Effector memory CD4-positive, alpha-beta T cell (primary cell): Measurements from ENCODE around the gene FOXN1.

ENCODE experiments used
- DNase-seq, 3 donors: peaks; one replicate each; pipeline ENCODE4 v3.0.0-alpha.2; 2020
- H3K27ac ChIP-seq: 2 replicates; pipeline ENCODE4 v1.7.0; 2013; ENCODE audit warnings: mild to moderate bottlenecking, low read length, moderate library complexity; ENCODE audit not compliant: insufficient read depth, poor library complexity, severe bottlenecking
- H3K27me3 ChIP-seq: replicated peaks from 2 replicates; pipeline ENCODE4 v1.7.0; 2013; ENCODE audit warnings: mild to moderate bottlenecking, low read length; ENCODE audit not compliant: insufficient read depth, control insufficient read depth, poor library complexity, severe bottlenecking
- H3K36me3 ChIP-seq: 2 replicates; pipeline ENCODE4 v1.7.0; 2013; ENCODE audit warnings: mild to moderate bottlenecking, low read length, moderate library complexity; ENCODE audit not compliant: control insufficient read depth, insufficient read depth
- H3K4me1 ChIP-seq: 2 replicates; pipeline ENCODE4 v1.7.0; 2013; ENCODE audit warnings: low read length, mild to moderate bottlenecking; ENCODE audit not compliant: control insufficient read depth, insufficient read depth, poor library complexity, severe bottlenecking
- H3K4me3 ChIP-seq: 2 replicates; pipeline ENCODE4 v1.7.0; 2013; ENCODE audit warnings: low read length, low read depth, mild to moderate bottlenecking; ENCODE audit not compliant: insufficient read depth, poor library complexity, severe bottlenecking
- H3K9me3 ChIP-seq: 2 replicates; pipeline ENCODE4 v1.7.0; 2013; ENCODE audit warnings: mild to moderate bottlenecking, low read length, moderate library complexity; ENCODE audit not compliant: control insufficient read depth

The FOXN1 gene

DNA sequence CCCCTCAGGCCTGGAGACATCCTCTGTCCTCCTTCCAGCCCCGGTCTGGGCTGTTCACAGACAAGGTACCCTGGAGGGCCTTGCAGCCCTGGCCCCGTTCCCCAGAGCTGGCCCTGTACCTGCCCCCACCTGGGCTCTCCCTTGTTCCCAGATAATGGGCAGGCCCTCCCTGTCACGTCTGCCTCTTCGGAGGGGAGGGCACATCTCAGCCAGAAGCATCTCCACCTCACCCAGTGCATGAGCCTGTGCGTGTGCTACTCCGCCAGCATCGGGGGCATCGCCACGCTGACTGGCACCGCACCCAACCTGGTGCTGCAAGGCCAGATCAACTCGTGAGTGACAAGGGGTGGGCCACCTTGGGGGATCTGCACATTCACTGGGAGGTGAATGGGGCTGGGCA lies 14.9 kb upstream of the FOXN1 start:
- no peak overlapping the region for H3K4me3 ChIP-seq
- no peaks in the 10 kb centered on the region for H3K9me3 ChIP-seq
- H3K4me1 ChIP-seq: no peaks in the 10 kb centered on the region
- H3K27ac ChIP-seq: no peak overlapping the region
- no peaks in the 10 kb centered on the region for H3K36me3 ChIP-seq
- DNase-seq: no peak
- H3K27me3 ChIP-seq: no peaks in the 10 kb centered on the region

DNA sequence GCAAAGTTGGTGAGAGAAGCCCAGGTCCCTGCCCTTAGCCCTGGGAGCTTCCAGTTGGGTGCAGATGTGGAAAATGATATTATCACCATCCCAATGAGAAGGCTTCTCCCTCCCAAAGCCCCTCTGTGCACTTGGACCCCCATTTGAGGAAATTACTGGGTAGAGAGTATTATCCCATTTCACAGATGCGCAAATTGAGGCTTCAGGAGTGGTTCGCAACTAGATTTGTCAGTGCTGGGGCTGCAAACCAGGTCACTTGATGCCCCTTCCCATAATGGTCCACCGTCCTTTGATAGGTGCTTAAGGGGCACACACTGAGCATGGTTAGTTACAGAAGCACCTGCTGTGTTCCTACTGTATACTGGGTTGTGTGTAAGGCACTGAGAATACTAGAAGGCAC lies 14.3 kb upstream of the FOXN1 start:
- no peaks in the 10 kb centered on the region for H3K27me3 ChIP-seq
- no peak overlapping the region for H3K4me3 ChIP-seq
- H3K36me3 ChIP-seq: no peaks in the 10 kb centered on the region
- DNase-seq: no peak
- no peaks in the 10 kb centered on the region for H3K4me1 ChIP-seq
- no peaks in the 10 kb centered on the region for H3K9me3 ChIP-seq
- H3K27ac ChIP-seq: no peak overlapping the region

DNA sequence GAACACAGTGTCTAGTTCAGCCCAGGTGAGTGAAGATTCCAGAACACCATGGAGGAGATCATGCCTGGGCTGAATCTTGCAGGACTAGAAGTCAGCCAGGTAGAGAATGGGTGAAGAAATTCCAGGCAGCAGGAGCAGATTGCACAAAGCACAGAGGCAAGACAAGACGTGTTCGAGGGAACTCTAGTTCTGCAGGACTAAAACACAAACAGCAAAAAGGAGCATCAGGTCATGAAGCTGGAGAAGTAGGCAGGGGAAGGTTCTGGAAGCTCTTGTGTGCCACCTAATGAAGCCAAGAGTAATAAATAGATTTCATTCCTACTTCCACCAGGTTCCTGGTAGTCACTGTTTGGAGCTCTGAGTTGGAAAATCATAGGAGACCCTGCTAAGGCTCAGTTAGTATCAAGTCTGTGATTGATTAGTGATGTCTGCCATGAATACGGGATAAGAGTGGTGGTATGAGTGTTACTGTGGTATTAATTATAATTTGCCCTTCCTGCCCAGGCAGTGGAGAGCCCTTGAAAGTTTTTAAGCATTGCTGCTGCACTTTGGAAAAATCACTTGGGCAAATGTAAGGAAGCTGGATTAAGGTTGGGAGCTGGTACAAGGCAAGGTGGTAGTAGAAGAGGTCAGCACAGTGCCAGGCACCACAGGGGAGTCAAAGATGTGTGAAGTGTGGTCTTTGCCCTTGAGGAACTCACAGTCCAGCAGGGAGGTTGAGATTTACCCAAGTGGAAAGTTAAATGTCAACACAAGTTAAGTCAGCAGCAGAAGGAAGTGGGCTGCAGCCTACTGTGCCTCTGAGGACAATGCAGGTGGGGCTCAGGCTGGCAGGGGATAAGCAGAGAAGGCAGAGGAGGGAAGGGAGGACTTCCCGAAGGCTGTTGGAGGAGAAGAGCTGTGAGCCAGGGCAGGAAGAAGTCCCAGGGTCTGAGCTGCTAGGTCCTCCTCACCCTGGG lies 13.5 kb upstream of the FOXN1 start:
- H3K27ac ChIP-seq: no peak overlapping the region
- no peaks in the 10 kb centered on the region for H3K36me3 ChIP-seq
- no peaks in the 10 kb centered on the region for H3K4me1 ChIP-seq
- no peak overlapping the region for H3K4me3 ChIP-seq
- no peak for DNase-seq
- H3K27me3 ChIP-seq: no peaks in the 10 kb centered on the region
- H3K9me3 ChIP-seq: no peaks in the 10 kb centered on the region

DNA sequence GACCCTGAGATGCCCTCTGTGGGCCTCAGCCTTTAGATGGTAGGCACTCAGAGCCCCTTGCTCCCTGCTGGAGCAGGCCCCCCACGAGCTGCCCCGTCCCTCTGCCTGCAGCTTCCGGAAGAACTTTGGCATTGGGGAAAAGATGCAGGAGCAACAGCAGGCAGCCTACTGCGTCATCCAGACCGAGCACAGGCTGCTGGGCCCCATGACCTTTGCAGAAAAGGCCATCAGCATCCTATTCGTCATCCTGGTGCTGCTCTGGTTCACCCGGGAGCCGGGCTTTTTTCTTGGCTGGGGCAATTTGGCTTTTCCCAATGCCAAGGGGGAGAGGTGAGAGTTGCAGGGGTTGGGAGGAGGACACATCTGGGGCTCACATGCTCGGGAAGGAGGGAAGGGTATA lies 12.7 kb upstream of the FOXN1 start:
- no peaks in the 10 kb centered on the region for H3K27me3 ChIP-seq

DNA sequence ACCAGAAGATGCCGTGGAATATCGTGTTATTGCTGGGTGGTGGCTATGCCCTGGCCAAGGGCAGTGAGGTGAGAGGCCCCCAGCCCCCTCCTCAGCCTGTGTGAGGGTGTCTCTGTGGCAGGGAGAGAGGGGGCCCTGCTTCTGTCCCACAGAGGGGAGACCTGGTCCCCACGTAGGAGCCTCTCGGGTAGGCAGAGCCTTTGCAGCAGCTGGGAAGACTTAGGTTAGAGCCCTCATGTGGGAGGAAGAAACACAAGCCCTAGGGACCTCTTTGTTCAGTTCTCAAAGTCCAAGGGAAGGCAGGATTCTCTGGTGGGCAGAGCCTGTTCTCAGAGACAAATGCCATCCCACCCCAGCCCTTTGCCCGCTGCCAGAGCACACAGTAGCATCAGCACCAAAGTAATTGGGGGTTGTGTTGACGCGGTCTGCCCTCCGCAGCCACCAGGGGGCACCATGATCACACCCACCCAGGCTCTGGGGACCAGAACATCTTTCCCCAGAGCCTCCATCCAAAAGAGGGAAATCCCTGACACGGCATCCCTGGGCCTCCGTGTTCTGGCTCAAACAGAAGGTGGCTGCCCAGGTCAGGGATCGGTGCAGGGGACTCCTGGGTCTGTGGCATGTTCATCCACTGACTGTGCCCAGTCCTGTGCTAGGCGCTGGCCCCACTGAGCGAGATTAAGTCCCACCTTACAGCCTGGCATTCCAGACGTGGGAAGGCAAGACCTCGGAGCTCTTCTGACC lies 11.5 kb upstream of the FOXN1 start:
- no peak overlapping the region for H3K27ac ChIP-seq
- no peaks in the 10 kb centered on the region for H3K36me3 ChIP-seq
- DNase-seq: peak; percentile 48 to 63 (median 49)
- H3K4me1 ChIP-seq: no peaks in the 10 kb centered on the region
- H3K4me3 ChIP-seq: no peak overlapping the region
- no peaks in the 10 kb centered on the region for H3K27me3 ChIP-seq
- no peaks in the 10 kb centered on the region for H3K9me3 ChIP-seq

More for the DNA sequence above, 12.7 kb upstream of the FOXN1 start:
- no peak for DNase-seq
- Histone ChIP-seq H3K4me1 (no peaks in the 10 kb centered on the region), H3K36me3 (no peaks in the 10 kb centered on the region), H3K27ac (no peak overlapping the region), H3K4me3 (no peak overlapping the region), H3K9me3 (no peaks in the 10 kb centered on the region)

DNA sequence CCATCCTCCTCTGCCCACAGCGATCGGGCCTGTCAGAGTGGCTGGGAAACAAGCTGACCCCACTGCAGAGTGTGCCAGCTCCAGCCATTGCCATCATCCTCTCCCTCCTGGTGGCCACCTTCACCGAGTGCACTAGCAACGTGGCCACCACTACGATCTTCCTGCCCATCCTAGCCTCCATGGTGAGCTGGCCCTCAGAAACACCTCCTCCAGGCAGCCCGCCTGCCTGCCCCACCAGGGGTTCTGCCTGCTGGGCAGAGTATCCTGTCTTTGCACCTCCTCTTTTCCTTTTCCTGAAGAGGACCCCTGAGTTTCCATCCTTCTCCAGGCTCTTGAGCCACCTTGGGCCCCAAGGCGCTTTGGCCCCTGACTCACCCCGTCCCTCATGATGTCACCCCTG lies 10.5 kb upstream of the FOXN1 start:
- H3K27ac ChIP-seq: no peak overlapping the region
- H3K27me3 ChIP-seq: no peaks in the 10 kb centered on the region
- no peak overlapping the region for H3K4me3 ChIP-seq
- no peaks in the 10 kb centered on the region for H3K4me1 ChIP-seq
- no peak for DNase-seq
- H3K9me3 ChIP-seq: no peaks in the 10 kb centered on the region
- no peaks in the 10 kb centered on the region for H3K36me3 ChIP-seq

DNA sequence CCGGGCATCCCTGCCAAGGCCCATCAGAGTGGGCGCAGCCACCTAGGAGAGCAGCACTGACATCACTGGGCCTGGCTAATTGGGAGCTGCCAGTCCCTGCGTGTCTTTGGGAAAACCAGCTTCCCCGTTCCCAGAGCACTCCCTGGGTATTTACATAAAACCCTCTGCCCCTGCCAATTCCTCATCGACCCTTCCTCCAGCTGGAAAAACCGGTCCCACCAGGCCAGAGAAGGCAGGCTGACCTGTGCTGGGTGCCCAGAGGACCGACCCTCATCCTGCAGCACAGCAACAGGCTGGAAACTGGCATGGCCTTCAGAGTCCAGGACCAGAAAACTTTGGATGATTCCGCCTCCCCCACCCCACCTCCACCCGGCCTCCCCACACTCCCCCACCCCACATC lies 8.2 kb upstream of the FOXN1 start:
- H3K27ac ChIP-seq: no peak overlapping the region
- H3K4me3 ChIP-seq: no peak overlapping the region
- no peaks in the 10 kb centered on the region for H3K4me1 ChIP-seq
- no peaks in the 10 kb centered on the region for H3K36me3 ChIP-seq
- no peak for DNase-seq
- no peaks in the 10 kb centered on the region for H3K9me3 ChIP-seq
- H3K27me3 ChIP-seq: no peaks in the 10 kb centered on the region

DNA sequence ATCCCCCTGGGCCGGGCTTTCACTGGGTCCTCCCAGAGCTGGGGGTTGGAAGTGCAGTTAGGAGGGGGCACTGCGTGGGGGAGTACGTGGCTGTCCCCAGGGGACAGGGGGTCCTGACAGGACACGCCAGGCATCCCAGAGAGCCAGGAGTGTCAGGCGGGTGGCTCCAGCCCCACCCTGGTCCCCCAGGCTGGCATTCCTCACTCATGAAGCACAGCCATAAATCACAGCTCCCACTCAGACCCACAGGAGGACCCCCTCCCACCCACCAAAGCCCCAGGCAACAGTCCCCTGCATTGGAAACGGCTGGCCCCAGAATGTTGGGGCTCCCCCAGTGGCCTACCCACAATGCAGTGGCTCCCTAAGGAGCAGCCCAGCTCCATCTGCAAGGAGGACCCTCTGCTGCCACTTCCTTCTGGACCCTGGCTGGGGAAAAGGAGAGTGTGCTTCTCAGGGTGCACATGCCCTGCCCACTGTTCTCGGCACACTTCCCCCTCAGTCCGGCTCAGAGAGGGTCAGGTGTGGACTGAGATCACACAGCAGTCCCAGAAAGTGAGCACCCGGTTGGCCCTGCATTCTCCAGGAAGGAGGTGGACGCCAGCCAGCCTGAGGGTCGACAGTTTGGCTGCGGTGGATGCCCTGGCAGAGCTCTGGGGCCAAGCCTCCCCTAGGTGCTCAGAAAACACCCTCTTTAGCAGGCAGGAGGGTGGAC lies 7.3 kb upstream of the FOXN1 start:
- no peaks in the 10 kb centered on the region for H3K36me3 ChIP-seq
- DNase-seq: no peak
- H3K27me3 ChIP-seq: no peaks in the 10 kb centered on the region
- H3K4me1 ChIP-seq: no peaks in the 10 kb centered on the region
- H3K27ac ChIP-seq: no peak overlapping the region
- no peak overlapping the region for H3K4me3 ChIP-seq
- H3K9me3 ChIP-seq: no peaks in the 10 kb centered on the region

DNA sequence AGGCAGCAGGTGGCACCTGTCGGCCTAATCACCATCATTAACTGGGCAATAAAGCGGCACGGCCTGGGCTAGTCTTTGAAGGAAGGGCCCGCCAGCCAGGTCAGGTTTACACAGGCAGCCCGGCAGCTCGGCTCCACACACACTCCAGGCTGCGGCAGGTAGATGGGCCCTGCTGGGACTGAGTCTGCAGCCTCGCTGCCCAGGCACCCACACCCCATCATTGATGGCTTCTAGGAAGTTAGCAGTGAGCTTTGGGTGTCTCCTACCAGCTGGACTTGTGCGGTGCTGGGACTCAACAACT lies 6.8 kb upstream of the FOXN1 start:
- DNase-seq: no peak
- Histone ChIP-seq H3K4me1 (no peaks in the 10 kb centered on the region), H3K27me3 (no peaks in the 10 kb centered on the region), H3K36me3 (no peaks in the 10 kb centered on the region), H3K9me3 (no peaks in the 10 kb centered on the region), H3K4me3 (no peak overlapping the region), H3K27ac (no peak overlapping the region)
